ENCODE data around the gene WNT3.

- TF ChIP-seq ZNF274 (IDR thresholded peaks at IDR 0.05; ENCODE audit: low read depth, low read length) = no peak
- no peak for TF ChIP-seq SUZ12 (IDR thresholded peaks at IDR 0.05; ENCODE audit: extremely low read depth, insufficient read depth, insufficient read length)
- no peak for TF ChIP-seq YY1 (IDR thresholded peaks at IDR 0.05; ENCODE audit: insufficient read depth, insufficient read length)
Observed at GRCh38 chr17:46859996-46860395, 41.5 kb upstream of the WNT3 start.
